IMR-90 (cell line): ENCODE data around the gene ARMH1. TPM values are rescaled to one million over a fixed set of nuclear protein-coding genes. Genes with fewer than 3 reads are reported as not detected.

Experiments used
- ATAC-seq: fragments of 200-7000 bp; cut with Tn5 transposase; 2 replicates; pipeline ENCODE4 v1.9.1; 2020; ENCODE audit warnings: low read depth, mild to moderate bottlenecking, moderate library complexity
- BruUV-seq: library from RNA; stranded (reverse); fragments of 400-500 nt; replicated peaks from 2 replicates; lab custom pipeline; 2021; lab: Mats Ljungman, UMichigan
- CTCF ChIA-PET: fragments of 300-600 bp; formaldehyde crosslinking; extraction: SDS; loops from one replicate; lab custom pipeline; 2021; ENCODE audit warnings: antibody characterized with exemption; lab: Yijun Ruan, JAX
- POLR2A ChIA-PET: fragments of 300-600 bp; sonication (Branson Sonifier 250); formaldehyde crosslinking; loops from one replicate; lab custom pipeline; 2022; ENCODE audit warnings: antibody characterized with exemption; ENCODE audit not compliant: unreplicated experiment; lab: Charles Lee
- DNase-seq: peaks from one replicate; pipeline ENCODE4 v3.0.0; 2013
- H2AFZ ChIP-seq: replicated peaks from 2 replicates; pipeline ENCODE3; 2013; ENCODE audit warnings: low read length, mild to moderate bottlenecking; ENCODE audit not compliant: poor library complexity
- H2AK5ac ChIP-seq: 2 replicates; pipeline ENCODE4 v1.6.1; 2013; ENCODE audit warnings: low read depth, low read length, inconsistent platforms
- H2AK9ac ChIP-seq: replicated peaks from 2 replicates; pipeline ENCODE3; 2013; ENCODE audit warnings: mild to moderate bottlenecking, low read depth, low read length, moderate library complexity; ENCODE audit not compliant: poor library complexity
- H2BK120ac ChIP-seq: 2 replicates; pipeline ENCODE4 v1.6.1; 2013; ENCODE audit warnings: low read depth, low read length, inconsistent platforms
- H2BK15ac ChIP-seq: 3 replicates; pipeline ENCODE4 v1.6.1; 2013; ENCODE audit warnings: low read depth, low read length, inconsistent platforms
- H2BK20ac ChIP-seq: 2 replicates; pipeline ENCODE4 v1.6.1; 2013; ENCODE audit warnings: low read depth, mild to moderate bottlenecking, inconsistent platforms, low read length, moderate library complexity
- H2BK5ac ChIP-seq: 2 replicates; pipeline ENCODE4 v1.6.1; 2013; ENCODE audit warnings: mild to moderate bottlenecking, low read depth, low read length, inconsistent platforms; ENCODE audit not compliant: poor library complexity, severe bottlenecking
- H3K14ac ChIP-seq: replicated peaks from 2 replicates; pipeline ENCODE4 v1.6.1; 2013; ENCODE audit warnings: low read depth, low read length, inconsistent platforms
- H3K18ac ChIP-seq: 2 replicates; pipeline ENCODE4 v1.6.1; 2013; ENCODE audit warnings: low read depth, low read length, control low read depth
- H3K23ac ChIP-seq: 2 replicates; pipeline ENCODE4 v1.6.1; 2013; ENCODE audit warnings: low read depth, low read length, inconsistent platforms
- H3K27ac ChIP-seq: 2 replicates; pipeline ENCODE4 v1.5.1; 2013; ENCODE audit warnings: mild to moderate bottlenecking, control low read depth, low read length; ENCODE audit not compliant: insufficient read depth
- H3K27me3 ChIP-seq: 2 replicates; pipeline ENCODE4 v1.6.1; 2013; ENCODE audit warnings: low read length; ENCODE audit not compliant: control insufficient read depth, insufficient read depth
- H3K36me3 ChIP-seq: 2 replicates; pipeline ENCODE4 v1.6.1; 2013; ENCODE audit warnings: low read length, mixed read lengths; ENCODE audit not compliant: control insufficient read depth, insufficient read depth
- H3K4ac ChIP-seq: 2 replicates; pipeline ENCODE4 v1.6.1; 2013; ENCODE audit warnings: low read depth, low read length, inconsistent platforms
- H3K4me1 ChIP-seq: 2 replicates; pipeline ENCODE4 v1.6.1; 2013; ENCODE audit warnings: low read length, mixed read lengths; ENCODE audit not compliant: control insufficient read depth, insufficient read depth
- H3K4me2 ChIP-seq: 2 replicates; pipeline ENCODE4 v1.6.1; 2013; ENCODE audit warnings: low read depth, mild to moderate bottlenecking, control low read depth, low read length, moderate library complexity
- H3K4me3 ChIP-seq: 2 replicates; pipeline ENCODE4 v1.5.1; 2013; ENCODE audit warnings: low read depth, mild to moderate bottlenecking, control low read depth, low read length, moderate library complexity; ENCODE audit not compliant: insufficient read depth
- H3K56ac ChIP-seq: 2 replicates; pipeline ENCODE4 v1.6.1; 2013; ENCODE audit warnings: low read length, inconsistent platforms; ENCODE audit not compliant: insufficient read depth; ENCODE audit errors: extremely low read depth
- H3K79me1 ChIP-seq, 2 experiments: 2 replicates each; pipeline ENCODE4 v1.6.1; 2013; ENCODE audit warnings: low read length in 2 of 2, inconsistent platforms in 1 of 2, low read depth in 1 of 2
- H3K9ac ChIP-seq: 2 replicates; pipeline ENCODE4 v1.6.1; 2013; ENCODE audit warnings: low read depth, low read length, control low read depth
- H3K9me1 ChIP-seq: 2 replicates; pipeline ENCODE4 v1.6.1; 2013; ENCODE audit warnings: low read length, inconsistent platforms; ENCODE audit not compliant: insufficient read depth
- H3K9me3 ChIP-seq: 2 replicates; pipeline ENCODE4 v1.6.1; 2013; ENCODE audit warnings: low read length; ENCODE audit not compliant: control insufficient read depth, insufficient read depth
- H4K20me1 ChIP-seq: 2 replicates; pipeline ENCODE4 v1.6.1; 2013; ENCODE audit warnings: low read length, inconsistent platforms; ENCODE audit not compliant: insufficient read depth
- H4K5ac ChIP-seq: 2 replicates; pipeline ENCODE4 v1.6.1; 2013; ENCODE audit warnings: mild to moderate bottlenecking, low read depth, low read length, control low read depth
- H4K8ac ChIP-seq, 2 experiments: 2 replicates each; pipeline ENCODE4 v1.6.1; 2013; ENCODE audit warnings: low read depth in 2 of 2, low read length in 2 of 2, control low read depth in 1 of 2, inconsistent platforms in 1 of 2
- H4K91ac ChIP-seq: 2 replicates; pipeline ENCODE4 v1.6.1; 2013; ENCODE audit warnings: low read depth, low read length, inconsistent platforms; ENCODE audit not compliant: insufficient read depth
- BHLHE40 ChIP-seq: fragments of 150-350 bp; IDR thresholded peaks from 2 replicates; pipeline ENCODE4 v1.6.1; 2016; ENCODE audit warnings: mild to moderate bottlenecking, low read depth, low read length
- CHD1 ChIP-seq: IDR thresholded peaks from 2 replicates; pipeline ENCODE4 v1.6.1; 2012; ENCODE audit warnings: low read depth, low read length, improper control_type of control experiment
- FOS ChIP-seq: fragments of 150-350 bp; IDR thresholded peaks from 2 replicates; pipeline ENCODE4 v1.6.1; 2016; ENCODE audit warnings: low read depth, low read length
- MAFK ChIP-seq: IDR thresholded peaks from 2 replicates; pipeline ENCODE4 v1.6.1; 2012; ENCODE audit warnings: low read depth, low read length, improper control_type of control experiment
- MXI1 ChIP-seq: IDR thresholded peaks from 2 replicates; pipeline ENCODE4 v1.6.1; 2012; ENCODE audit warnings: low read depth, mild to moderate bottlenecking, low read length, moderate library complexity, borderline replicate concordance
- POLR2A ChIP-seq: IDR thresholded peaks from 2 replicates; pipeline ENCODE4 v1.6.1; 2012; ENCODE audit warnings: mild to moderate bottlenecking, low read depth, low read length
- RAD21 ChIP-seq: IDR thresholded peaks from 2 replicates; pipeline ENCODE4 v1.6.1; 2012; ENCODE audit warnings: low read length, improper control_type of control experiment
- RCOR1 ChIP-seq: IDR thresholded peaks from 2 replicates; pipeline ENCODE4 v1.6.1; 2012; ENCODE audit warnings: mild to moderate bottlenecking, low read length, improper control_type of control experiment; ENCODE audit not compliant: insufficient replicate concordance
- RFX5 ChIP-seq: IDR thresholded peaks from 2 replicates; pipeline ENCODE4 v1.8.0; 2012; ENCODE audit warnings: low read depth, mild to moderate bottlenecking, low read length, moderate library complexity
- SMC3 ChIP-seq: fragments of 150-350 bp; IDR thresholded peaks from 2 replicates; pipeline ENCODE4 v1.6.1; 2016; ENCODE audit warnings: low read depth, mild to moderate bottlenecking, antibody characterized with exemption, low read length, moderate library complexity
- WGBS, 2 experiments: methylation state at CpG; one replicate each; pipeline versions ENCODE4 v1.1.5 to v1.1.7; 2013; ENCODE audit warnings: missing lambda C conversion rate in 2 of 2; ENCODE audit not compliant: insufficient read length in 1 of 2; ENCODE audit errors: extremely low coverage in 2 of 2; 5-methylcytosine and 5-hydroxymethylcytosine counted together
- dilution Hi-C: fragments of 300-500 bp; cut with HindIII; formaldehyde crosslinking; loops from one replicate; pipeline ENCODE4 v1.14.3; 2018; ENCODE audit warnings: low sequenced_read_pairs; ENCODE audit not compliant: unreplicated experiment
- in situ Hi-C: fragments of 300-500 bp; cut with MboI; formaldehyde crosslinking; loops from 3 replicates; pipeline ENCODE4 v1.14.3; 2019; ENCODE audit warnings: low sequenced_read_pairs, inconsistent platforms, mixed read lengths
- intact Hi-C: fragments of 100-400 bp; cut with micrococcal nuclease; formaldehyde crosslinking; loops from 2 replicates; pipeline ENCODE4 v1.10.0; 2022
- polyA plus RNA-seq, 3 experiments: library from polyadenylated mRNA; depleted of rRNA; stranded (reverse); fragments of >200 nt; gene quantifications; 2 replicates each; pipeline ENCODE4 v1.2.3, GENCODE V29; 2012; ENCODE audit warnings: low replicate concordance in 1 of 3
- total RNA-seq: library from RNA; depleted of rRNA; stranded (reverse); fragments of >200 nt; gene quantifications from 2 replicates; pipeline ENCODE4 v1.2.3, GENCODE V29; 2012
- TF ChIP-seq, protein P1 (sequence below): conservative IDR thresholded peaks from 2 replicates; pipeline ENCODE4 v1.5.1; 2012; ENCODE audit warnings: mild to moderate bottlenecking, low read depth, low read length, improper control_type of control experiment
- TF ChIP-seq, protein P2 (sequence below): fragments of 150-350 bp; IDR thresholded peaks from 2 replicates; pipeline ENCODE4 v1.6.1; 2016; ENCODE audit warnings: low read depth, mild to moderate bottlenecking, low read length, moderate library complexity, borderline replicate concordance
- TF ChIP-seq, protein P3 (sequence below): fragments of 150-350 bp; IDR thresholded peaks from 2 replicates; pipeline ENCODE4 v1.6.1; 2017; ENCODE audit warnings: mild to moderate bottlenecking, antibody characterized with exemption, low read length, low read depth

Gene ARMH1
- total and polyA plus RNA-seq, 2 of the 4 experiments (the other 2 are of a cell fraction), result 0.36 to 0.72 TPM

DNA sequence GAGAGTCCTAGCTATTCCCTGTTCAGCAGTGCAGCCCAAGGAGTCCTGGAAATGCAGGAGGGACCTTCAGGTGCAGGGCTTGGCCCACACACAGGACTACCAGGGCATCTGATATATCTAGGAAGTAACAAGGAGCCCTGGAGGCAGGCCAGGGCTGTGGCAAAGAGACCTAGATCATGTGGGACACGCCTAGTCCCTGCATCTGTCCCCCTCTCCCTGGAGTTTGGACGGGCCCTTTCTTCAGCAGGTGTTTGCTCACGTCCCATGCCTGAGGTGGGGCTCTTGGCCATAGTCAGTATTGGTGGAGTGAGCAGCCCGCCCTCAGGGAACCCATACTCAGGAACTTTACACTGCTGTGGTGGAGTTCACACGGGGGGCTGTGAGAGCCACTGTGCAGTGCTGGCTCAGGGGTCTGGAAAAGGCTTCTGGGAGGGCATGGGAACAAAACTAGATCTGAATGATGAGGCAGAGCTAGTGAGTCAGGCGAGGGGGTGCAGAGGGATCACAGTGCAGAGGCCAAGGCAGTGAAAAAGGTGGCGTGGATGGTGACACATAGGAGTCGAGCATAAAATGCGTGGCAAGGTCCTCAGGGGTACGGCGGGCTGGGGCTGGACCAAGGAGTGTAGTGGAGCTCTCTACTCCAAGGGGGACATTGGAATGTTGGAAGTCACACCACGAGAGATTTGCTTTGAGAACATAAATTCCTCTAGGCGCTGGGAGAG, 25.8 kb upstream of the ARMH1 start:
- Histone ChIP-seq H3K27me3 (no peaks in the 10 kb centered on the region), H2BK15ac (no peak overlapping the region), H3K56ac (no peak overlapping the region), H4K5ac (no peak overlapping the region), H3K36me3 (peaks cover 43% of the 10 kb centered on the region), H4K8ac (no peak overlapping the region), H3K27ac (no peak overlapping the region), H3K9me1 (peaks cover 22% of the 10 kb centered on the region), H3K4ac (no peak overlapping the region), H3K4me2 (no peak overlapping the region), H3K79me1 (peaks cover 0 to 21% of the 10 kb centered on the region in 2 experiments; a peak in 3 of 4 replicates), H2AFZ (no peak overlapping the region), H4K91ac (no peak overlapping the region), H4K20me1 (peaks cover 38% of the 10 kb centered on the region), H3K9ac (no peak overlapping the region), H3K23ac (no peak overlapping the region), H2BK5ac (no peak overlapping the region), H2BK20ac (no peak overlapping the region), H3K14ac (no peak overlapping the region), H3K18ac (no peak overlapping the region), H2BK120ac (no peak overlapping the region), H3K4me3 (no peak overlapping the region), H2AK9ac (no peak overlapping the region), H3K4me1 (peaks cover 19% of the 10 kb centered on the region), H2AK5ac (no peak overlapping the region), H3K9me3 (no peaks in the 10 kb centered on the region)
- intact Hi-C loops (no loop called here), dilution Hi-C loops (no loop called here), in situ Hi-C loops (no loop called here)
- no peak for TF ChIP-seq BHLHE40
- TF ChIP-seq CHD1, result no peak
- TF ChIP-seq RAD21, result no peak
- no peak for TF ChIP-seq RCOR1
- no peak for TF ChIP-seq FOS
- no peak for TF ChIP-seq POLR2A
- no peak for TF ChIP-seq MXI1
- no peak for TF ChIP-seq RFX5
- TF ChIP-seq MAFK, result no peak
- no peak for TF ChIP-seq SMC3
- TF ChIP-seq, protein P1, sequence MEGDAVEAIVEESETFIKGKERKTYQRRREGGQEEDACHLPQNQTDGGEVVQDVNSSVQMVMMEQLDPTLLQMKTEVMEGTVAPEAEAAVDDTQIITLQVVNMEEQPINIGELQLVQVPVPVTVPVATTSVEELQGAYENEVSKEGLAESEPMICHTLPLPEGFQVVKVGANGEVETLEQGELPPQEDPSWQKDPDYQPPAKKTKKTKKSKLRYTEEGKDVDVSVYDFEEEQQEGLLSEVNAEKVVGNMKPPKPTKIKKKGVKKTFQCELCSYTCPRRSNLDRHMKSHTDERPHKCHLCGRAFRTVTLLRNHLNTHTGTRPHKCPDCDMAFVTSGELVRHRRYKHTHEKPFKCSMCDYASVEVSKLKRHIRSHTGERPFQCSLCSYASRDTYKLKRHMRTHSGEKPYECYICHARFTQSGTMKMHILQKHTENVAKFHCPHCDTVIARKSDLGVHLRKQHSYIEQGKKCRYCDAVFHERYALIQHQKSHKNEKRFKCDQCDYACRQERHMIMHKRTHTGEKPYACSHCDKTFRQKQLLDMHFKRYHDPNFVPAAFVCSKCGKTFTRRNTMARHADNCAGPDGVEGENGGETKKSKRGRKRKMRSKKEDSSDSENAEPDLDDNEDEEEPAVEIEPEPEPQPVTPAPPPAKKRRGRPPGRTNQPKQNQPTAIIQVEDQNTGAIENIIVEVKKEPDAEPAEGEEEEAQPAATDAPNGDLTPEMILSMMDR, result no peak
- TF ChIP-seq, protein P2, sequence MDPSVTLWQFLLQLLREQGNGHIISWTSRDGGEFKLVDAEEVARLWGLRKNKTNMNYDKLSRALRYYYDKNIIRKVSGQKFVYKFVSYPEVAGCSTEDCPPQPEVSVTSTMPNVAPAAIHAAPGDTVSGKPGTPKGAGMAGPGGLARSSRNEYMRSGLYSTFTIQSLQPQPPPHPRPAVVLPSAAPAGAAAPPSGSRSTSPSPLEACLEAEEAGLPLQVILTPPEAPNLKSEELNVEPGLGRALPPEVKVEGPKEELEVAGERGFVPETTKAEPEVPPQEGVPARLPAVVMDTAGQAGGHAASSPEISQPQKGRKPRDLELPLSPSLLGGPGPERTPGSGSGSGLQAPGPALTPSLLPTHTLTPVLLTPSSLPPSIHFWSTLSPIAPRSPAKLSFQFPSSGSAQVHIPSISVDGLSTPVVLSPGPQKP, result no peak
- TF ChIP-seq, protein P3, sequence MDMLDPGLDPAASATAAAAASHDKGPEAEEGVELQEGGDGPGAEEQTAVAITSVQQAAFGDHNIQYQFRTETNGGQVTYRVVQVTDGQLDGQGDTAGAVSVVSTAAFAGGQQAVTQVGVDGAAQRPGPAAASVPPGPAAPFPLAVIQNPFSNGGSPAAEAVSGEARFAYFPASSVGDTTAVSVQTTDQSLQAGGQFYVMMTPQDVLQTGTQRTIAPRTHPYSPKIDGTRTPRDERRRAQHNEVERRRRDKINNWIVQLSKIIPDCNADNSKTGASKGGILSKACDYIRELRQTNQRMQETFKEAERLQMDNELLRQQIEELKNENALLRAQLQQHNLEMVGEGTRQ, result no peak
- no TSS peak for BruUV-seq
- ATAC-seq (no peak), DNase-seq (no peak)
- ChIA-PET POLR2A (no interaction called here), CTCF (no interaction called here)
- 96% methylated on average over 6 of the region's 13 CpGs; no CpG with 5 or more reads in 1 of the 2 experiments for WGBS, 2 experiments
